Stimulated activated naive B cell treated with anti-CD40 and anti-IgM and Interleukin-4, amounts not matched to agents 10 μg/mL and 1 μg/mL and 100 μg/mL, for 72 hours (primary cell): ENCODE data around the gene HEMK1.
A peak's percentile ranks its signal among the peaks of the same experiment; 100 is the strongest.

Experiments used
- ATAC-seq, 2 donors: fragments of 150-1000 bp; cut with Tn5 transposase; replicated peaks; 2 replicates each; pipeline ENCODE4 v1.10.0; 2021; ENCODE audit warnings: moderate library complexity in 1 of 2
- DNase-seq: peaks from one replicate; pipeline ENCODE4 v3.0.0; 2021
- H3K27ac Mint-ChIP-seq: one replicate; pipeline ENCODE4 v1.8.0; 2022; ENCODE audit warnings: mild to moderate bottlenecking, mixed read lengths
- H3K27me3 Mint-ChIP-seq, 2 donors: one replicate each; pipeline ENCODE4 v1.8.0; 2022; ENCODE audit warnings: mixed read lengths in 2 of 2
- H3K36me3 Mint-ChIP-seq, 2 donors: one replicate each; pipeline ENCODE4 v1.8.0; 2022; ENCODE audit warnings: mixed read lengths in 2 of 2, mild to moderate bottlenecking in 1 of 2
- H3K4me1 Mint-ChIP-seq, 2 donors: one replicate each; pipeline ENCODE4 v1.8.0; 2022; ENCODE audit warnings: mixed read lengths in 2 of 2, mild to moderate bottlenecking in 1 of 2
- H3K4me3 Mint-ChIP-seq, 2 donors: one replicate each; pipeline ENCODE4 v1.8.0; 2022; ENCODE audit warnings: mild to moderate bottlenecking in 2 of 2, mixed read lengths in 2 of 2, moderate library complexity in 1 of 2
- H3K9me3 Mint-ChIP-seq, 2 donors: one replicate each; pipeline ENCODE4 v1.8.0; 2022; ENCODE audit warnings: mixed read lengths in 2 of 2, mild to moderate bottlenecking in 1 of 2

HEMK1 gene

GRCh38 chr3:50616770-50617095 is 47.4 kb downstream of the HEMK1 start:
- DNase-seq (peak; percentile 92), ATAC-seq (peak; percentile 59 to 68)
- Mint-ChIP-seq H3K27me3 (no peaks in the 10 kb centered on the region), H3K4me1 (peaks cover 52 to 78% of the 10 kb centered on the region in 2 donors), H3K27ac (peak overlapping the region; percentile 92), H3K9me3 (no peaks in the 10 kb centered on the region), H3K4me3 (peak overlapping the region; percentile 95 to 96), H3K36me3 (peaks cover 15 to 37% of the 10 kb centered on the region in 2 donors)

GRCh38 chr3:50617096-50617791 is 47.9 kb downstream of the HEMK1 start, which contains the start of gene MAPKAPK3:
TSS of gene MAPKAPK3 (plus strand) at chr3:50617151. CDS start at chr3:50617566, 415 bp downstream.
- DNase-seq (no peak), ATAC-seq (peak; percentile 15 to 21)
- Mint-ChIP-seq H3K27ac (peak within 1 kb of the TSS; percentile 94), H3K36me3 (peaks cover 15 to 32% of the 10 kb centered on the region in 2 donors), H3K9me3 (no peaks in the 10 kb centered on the region), H3K4me3 (peak within 1 kb of the TSS; percentile 95 to 96), H3K27me3 (no peaks in the 10 kb centered on the region), H3K4me1 (peaks cover 50 to 79% of the 10 kb centered on the region in 2 donors)

- Mint-ChIP-seq H3K9me3 (no peaks in the 10 kb centered on the region), H3K4me3 (peak overlapping the region; percentile 95 to 96), H3K36me3 (peaks cover 15 to 31% of the 10 kb centered on the region in 2 donors), H3K4me1 (peaks cover 44 to 81% of the 10 kb centered on the region in 2 donors), H3K27ac (peak overlapping the region; percentile 62), H3K27me3 (no peaks in the 10 kb centered on the region)
- ATAC-seq (no peak), DNase-seq (no peak)
These were observed 48.7 kb downstream of the HEMK1 start for GRCh38 chr3:50617911-50618481.

GRCh38 chr3:50620420-50620819 is 51.1 kb downstream of the HEMK1 start:
- Mint-ChIP-seq H3K4me1 (peaks cover 46 to 81% of the 10 kb centered on the region in 2 donors), H3K4me3 (peak overlapping the region in 1 of 2 donors; percentile 43), H3K9me3 (no peaks in the 10 kb centered on the region), H3K27ac (peak overlapping the region; percentile 71), H3K27me3 (no peaks in the 10 kb centered on the region), H3K36me3 (peaks cover 14 to 37% of the 10 kb centered on the region in 2 donors)
- no peak for ATAC-seq
- DNase-seq, result no peak

DNA sequence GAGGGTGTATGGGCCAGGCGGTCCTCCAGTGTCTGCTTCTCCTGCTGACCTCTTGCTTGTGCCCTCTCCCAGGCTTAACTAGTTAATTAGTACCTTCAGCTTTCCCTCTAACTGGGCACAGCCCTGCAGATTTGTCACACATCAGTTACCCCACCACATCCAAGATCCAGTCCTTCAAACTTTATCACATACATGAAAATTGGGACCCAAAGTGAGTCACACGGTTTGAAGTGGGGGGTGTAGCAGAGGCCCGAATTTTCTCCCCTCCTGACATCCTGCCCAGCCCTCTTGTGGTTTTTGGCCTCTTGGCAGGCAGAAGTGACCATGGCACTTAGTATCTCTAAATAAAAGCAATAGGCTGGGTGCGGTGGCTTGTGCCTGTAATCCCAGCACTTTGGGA is 51.5 kb downstream of the HEMK1 start:
- no peak for ATAC-seq
- Mint-ChIP-seq H3K4me3 (peak overlapping the region in 1 of 2 donors; percentile 2), H3K9me3 (no peaks in the 10 kb centered on the region), H3K36me3 (peaks cover 14 to 37% of the 10 kb centered on the region in 2 donors), H3K27ac (peak overlapping the region; percentile 71), H3K4me1 (peaks cover 46 to 77% of the 10 kb centered on the region in 2 donors), H3K27me3 (no peaks in the 10 kb centered on the region)
- no peak for DNase-seq

DNA sequence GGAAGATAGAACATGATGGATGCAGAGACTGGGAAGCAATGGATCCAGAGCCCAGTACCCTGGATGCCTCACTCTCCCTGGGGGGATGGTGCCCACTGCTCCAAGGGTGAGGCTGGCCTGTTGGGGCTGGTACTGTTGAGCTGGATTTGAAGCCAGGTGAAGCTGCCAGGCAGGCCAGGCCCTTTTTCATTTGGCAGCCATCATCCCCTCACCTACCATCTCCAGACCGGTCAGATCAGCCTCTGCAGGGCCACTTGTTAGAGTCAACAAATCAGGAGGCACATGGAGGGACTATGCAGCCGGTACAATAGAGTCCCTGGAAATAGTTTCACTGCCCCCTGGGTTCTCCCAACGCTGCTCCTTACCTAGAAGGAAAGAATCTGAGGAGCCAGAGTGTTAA is 53.6 kb downstream of the HEMK1 start:
- DNase-seq, result no peak
- no peaks in the 10 kb centered on the region for H3K27me3 Mint-ChIP-seq
- peak overlapping the region; percentile 65 for H3K27ac Mint-ChIP-seq
- peaks cover 22 to 48% of the 10 kb centered on the region in 2 donors for H3K36me3 Mint-ChIP-seq
- no peak overlapping the region for H3K4me3 Mint-ChIP-seq
- peaks cover 46 to 82% of the 10 kb centered on the region in 2 donors for H3K4me1 Mint-ChIP-seq
- no peak for ATAC-seq
- H3K9me3 Mint-ChIP-seq, result no peaks in the 10 kb centered on the region

- Mint-ChIP-seq H3K9me3 (no peaks in the 10 kb centered on the region), H3K27ac (peak overlapping the region; percentile 89), H3K27me3 (no peaks in the 10 kb centered on the region), H3K4me1 (peaks cover 46 to 82% of the 10 kb centered on the region in 2 donors), H3K36me3 (peaks cover 22 to 50% of the 10 kb centered on the region in 2 donors), H3K4me3 (peak overlapping the region; percentile 61 to 64)
- ATAC-seq (peak; percentile 90 to 91), DNase-seq (peak; percentile 67)
These were observed 54.6 kb downstream of the HEMK1 start for GRCh38 chr3:50623840-50624474.

GRCh38 chr3:50624634-50625033 is 55.3 kb downstream of the HEMK1 start:
- Mint-ChIP-seq H3K9me3 (no peaks in the 10 kb centered on the region), H3K27me3 (no peaks in the 10 kb centered on the region), H3K4me1 (peaks cover 46 to 82% of the 10 kb centered on the region in 2 donors), H3K27ac (peak overlapping the region; percentile 89), H3K4me3 (peak overlapping the region in 1 of 2 donors; percentile 64), H3K36me3 (peaks cover 25 to 49% of the 10 kb centered on the region in 2 donors)
- ATAC-seq, result no peak
- no peak for DNase-seq

- no peak for DNase-seq
- Mint-ChIP-seq H3K9me3 (no peaks in the 10 kb centered on the region), H3K36me3 (peaks cover 25 to 48% of the 10 kb centered on the region in 2 donors), H3K4me1 (peaks cover 46 to 82% of the 10 kb centered on the region in 2 donors), H3K27ac (peak overlapping the region; percentile 57), H3K4me3 (no peak overlapping the region), H3K27me3 (no peaks in the 10 kb centered on the region)
- ATAC-seq, result no peak
These were observed 56.2 kb downstream of the HEMK1 start for GRCh38 chr3:50625231-50626182.

DNA sequence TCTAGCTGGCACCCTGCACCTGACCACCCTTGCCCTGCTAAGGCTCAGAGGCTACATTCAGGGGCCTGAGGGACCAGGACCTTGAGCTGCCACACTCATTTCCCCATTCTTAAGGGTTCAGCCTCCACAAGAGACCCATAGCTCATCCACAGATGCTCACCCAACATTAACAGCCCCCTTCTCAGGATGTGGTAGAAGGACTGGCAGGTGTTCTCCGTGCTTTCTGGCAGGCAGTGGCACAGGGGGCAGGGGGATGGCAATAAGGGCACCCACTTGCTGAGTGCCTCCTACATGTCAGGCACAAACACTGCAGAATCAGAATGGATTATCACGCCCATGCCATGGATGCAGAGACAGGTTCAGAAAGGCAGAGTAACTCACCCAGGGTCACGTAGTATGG is 57.1 kb downstream of the HEMK1 start:
- ATAC-seq, result no peak

GRCh38 chr3:50627407-50628051 is 58.2 kb downstream of the HEMK1 start:
- Mint-ChIP-seq H3K27ac (peak overlapping the region; percentile 81), H3K4me3 (peak overlapping the region in 1 of 2 donors; percentile 4), H3K27me3 (no peaks in the 10 kb centered on the region), H3K9me3 (no peaks in the 10 kb centered on the region), H3K36me3 (peaks cover 31 to 53% of the 10 kb centered on the region in 2 donors), H3K4me1 (peaks cover 59 to 87% of the 10 kb centered on the region in 2 donors)
- DNase-seq, result no peak
- ATAC-seq, result no peak

More for the DNA sequence above, 57.1 kb downstream of the HEMK1 start:
- Mint-ChIP-seq H3K27me3 (no peaks in the 10 kb centered on the region), H3K4me1 (peaks cover 49 to 85% of the 10 kb centered on the region in 2 donors), H3K4me3 (no peak overlapping the region), H3K36me3 (peaks cover 27 to 52% of the 10 kb centered on the region in 2 donors), H3K27ac (no peak overlapping the region), H3K9me3 (no peaks in the 10 kb centered on the region)
- DNase-seq, result no peak

GRCh38 chr3:50628601-50629000 is 59.3 kb downstream of the HEMK1 start:
- H3K27ac Mint-ChIP-seq, result no peak overlapping the region

DNA sequence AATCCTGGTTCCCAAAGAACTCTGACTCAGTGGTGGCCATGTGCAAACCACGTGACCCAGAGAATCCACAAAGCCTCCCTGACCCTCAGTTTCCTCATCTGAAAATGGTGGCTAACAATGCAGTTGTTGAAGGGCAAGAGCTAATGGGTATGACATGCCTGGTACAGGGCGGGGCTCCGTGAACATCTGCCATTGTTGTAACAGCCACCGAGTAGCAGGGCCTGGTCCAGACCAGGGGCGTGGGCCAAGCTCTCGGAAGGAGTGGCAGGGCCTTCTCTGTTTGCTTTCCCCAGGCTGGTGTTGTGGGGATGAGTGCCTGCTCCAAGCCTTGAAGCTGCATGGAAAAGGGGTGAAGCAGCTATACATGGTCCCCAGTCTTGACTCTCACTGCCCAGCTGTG is 61.1 kb downstream of the HEMK1 start:
- Mint-ChIP-seq H3K36me3 (peaks cover 44 to 60% of the 10 kb centered on the region in 2 donors), H3K4me1 (peaks cover 65 to 80% of the 10 kb centered on the region in 2 donors), H3K27me3 (no peaks in the 10 kb centered on the region), H3K9me3 (no peaks in the 10 kb centered on the region), H3K27ac (no peak overlapping the region), H3K4me3 (no peak overlapping the region)
- ATAC-seq (no peak), DNase-seq (no peak)

More at GRCh38 chr3:50628601-50629000, 59.3 kb downstream of the HEMK1 start:
- Mint-ChIP-seq H3K36me3 (peaks cover 37 to 56% of the 10 kb centered on the region in 2 donors), H3K27me3 (no peaks in the 10 kb centered on the region), H3K9me3 (no peaks in the 10 kb centered on the region), H3K4me3 (no peak overlapping the region), H3K4me1 (peaks cover 65 to 87% of the 10 kb centered on the region in 2 donors)
- DNase-seq (no peak), ATAC-seq (no peak)
